ENCODE results near the gene DGLUCY.

Gene DGLUCY

DNA sequence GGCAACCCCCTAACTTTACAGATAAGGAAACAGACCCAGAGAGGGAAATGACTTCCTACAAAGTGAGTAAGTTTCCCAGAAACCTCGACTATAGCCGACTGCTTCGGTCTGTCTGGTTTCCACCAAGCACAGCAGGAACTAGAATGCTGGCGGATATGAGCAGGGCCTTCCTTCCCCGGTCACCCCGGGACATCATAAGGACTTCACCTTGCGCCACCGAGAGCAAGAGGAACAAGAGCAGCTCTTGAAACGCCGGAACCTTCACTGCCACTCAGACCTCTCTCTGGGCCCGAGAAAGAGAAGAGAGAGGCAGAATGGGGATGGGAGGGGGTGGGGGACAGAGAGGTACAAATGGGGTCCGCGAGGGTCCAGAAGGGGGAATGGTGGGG lies 160.0 kb downstream of the DGLUCY start:
- H3K79me2 ChIP-seq (ENCODE audit: insufficient read depth, low read length), result no peaks in the 10 kb centered on the region
- H3K27me3 ChIP-seq (ENCODE audit: insufficient read depth, low read length, poor library complexity, severe bottlenecking), result no peaks in the 10 kb centered on the region
- TF ChIP-seq EZH2phosphoT487 (IDR thresholded peaks at IDR 0.05; ENCODE audit: borderline replicate concordance), result no peak
- TF ChIP-seq, protein P1, sequence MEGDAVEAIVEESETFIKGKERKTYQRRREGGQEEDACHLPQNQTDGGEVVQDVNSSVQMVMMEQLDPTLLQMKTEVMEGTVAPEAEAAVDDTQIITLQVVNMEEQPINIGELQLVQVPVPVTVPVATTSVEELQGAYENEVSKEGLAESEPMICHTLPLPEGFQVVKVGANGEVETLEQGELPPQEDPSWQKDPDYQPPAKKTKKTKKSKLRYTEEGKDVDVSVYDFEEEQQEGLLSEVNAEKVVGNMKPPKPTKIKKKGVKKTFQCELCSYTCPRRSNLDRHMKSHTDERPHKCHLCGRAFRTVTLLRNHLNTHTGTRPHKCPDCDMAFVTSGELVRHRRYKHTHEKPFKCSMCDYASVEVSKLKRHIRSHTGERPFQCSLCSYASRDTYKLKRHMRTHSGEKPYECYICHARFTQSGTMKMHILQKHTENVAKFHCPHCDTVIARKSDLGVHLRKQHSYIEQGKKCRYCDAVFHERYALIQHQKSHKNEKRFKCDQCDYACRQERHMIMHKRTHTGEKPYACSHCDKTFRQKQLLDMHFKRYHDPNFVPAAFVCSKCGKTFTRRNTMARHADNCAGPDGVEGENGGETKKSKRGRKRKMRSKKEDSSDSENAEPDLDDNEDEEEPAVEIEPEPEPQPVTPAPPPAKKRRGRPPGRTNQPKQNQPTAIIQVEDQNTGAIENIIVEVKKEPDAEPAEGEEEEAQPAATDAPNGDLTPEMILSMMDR (conservative IDR thresholded peaks at IDR 0.05; ENCODE audit: low read length), result no peak
- no peaks in the 10 kb centered on the region for H3K9me2 ChIP-seq (replicated peaks; ENCODE audit: low read depth, low read length)
- H2AFZ ChIP-seq (ENCODE audit: low read length), result no peak overlapping the region
- H3F3A ChIP-seq (ENCODE audit: low read depth), result no peaks in the 10 kb centered on the region
- H4K20me1 ChIP-seq (ENCODE audit: insufficient read depth, low read length, poor library complexity, severe bottlenecking), result no peaks in the 10 kb centered on the region
- peaks cover 71% of the 10 kb centered on the region; the same call in 1 of the 2 replicates for H3K36me3 ChIP-seq (ENCODE audit: insufficient read depth, low read length)
- no peaks in the 10 kb centered on the region for H3K9me3 ChIP-seq (ENCODE audit: insufficient read depth, low read depth, low read length)
- no peak overlapping the region for H3K4me2 ChIP-seq (ENCODE audit: low read depth, low read length, poor library complexity, severe bottlenecking)
- no peak overlapping the region for H3K4me3 ChIP-seq (ENCODE audit: low read length, poor library complexity, severe bottlenecking)
- no peak overlapping the region for H3K9ac ChIP-seq (ENCODE audit: low read depth, low read length, poor library complexity, severe bottlenecking)
- no peaks in the 10 kb centered on the region for H3K4me1 ChIP-seq (ENCODE audit: insufficient read depth, low read length, poor library complexity, severe bottlenecking)

DNA sequence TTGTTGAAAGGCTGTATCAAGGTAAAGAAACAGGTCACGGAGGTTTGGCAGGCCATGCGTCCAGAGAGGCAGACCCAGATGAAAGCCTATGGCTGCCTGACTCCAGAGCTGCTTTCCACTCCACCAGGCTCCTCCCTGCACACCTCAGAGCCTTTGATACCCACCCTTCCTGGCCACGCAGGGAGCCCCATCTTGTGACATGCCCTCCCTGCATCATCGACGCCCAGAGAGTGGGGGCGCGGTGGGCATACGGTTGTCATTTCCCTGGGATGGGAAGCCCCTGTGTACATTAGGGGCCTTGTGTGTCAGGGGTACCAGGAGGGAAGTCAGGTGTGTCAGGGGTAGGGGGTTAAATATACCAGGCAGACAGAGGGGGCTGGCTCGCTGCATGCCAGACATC lies 160.9 kb downstream of the DGLUCY start:
- no peaks in the 10 kb centered on the region for H3F3A ChIP-seq (ENCODE audit: low read depth)
- no peaks in the 10 kb centered on the region for H4K20me1 ChIP-seq (ENCODE audit: insufficient read depth, low read length, poor library complexity, severe bottlenecking)
- H3K79me2 ChIP-seq (ENCODE audit: insufficient read depth, low read length), result no peaks in the 10 kb centered on the region
- TF ChIP-seq, protein P1 (conservative IDR thresholded peaks at IDR 0.05; ENCODE audit: low read length), result no peak
- no peak for TF ChIP-seq EZH2phosphoT487 (IDR thresholded peaks at IDR 0.05; ENCODE audit: borderline replicate concordance)
- H3K4me2 ChIP-seq (ENCODE audit: low read depth, low read length, poor library complexity, severe bottlenecking), result no peak overlapping the region
- no peaks in the 10 kb centered on the region for H3K9me2 ChIP-seq (replicated peaks; ENCODE audit: low read depth, low read length)
- no peak overlapping the region for H3K4me3 ChIP-seq (ENCODE audit: low read length, poor library complexity, severe bottlenecking)
- H3K4me1 ChIP-seq (ENCODE audit: insufficient read depth, low read length, poor library complexity, severe bottlenecking), result no peaks in the 10 kb centered on the region
- no peak overlapping the region for H2AFZ ChIP-seq (ENCODE audit: low read length)
- H3K27me3 ChIP-seq (ENCODE audit: insufficient read depth, low read length, poor library complexity, severe bottlenecking), result no peaks in the 10 kb centered on the region
- peaks cover 80% of the 10 kb centered on the region; the same call in 1 of the 2 replicates for H3K36me3 ChIP-seq (ENCODE audit: insufficient read depth, low read length)
- H3K9ac ChIP-seq (ENCODE audit: low read depth, low read length, poor library complexity, severe bottlenecking), result no peak overlapping the region
- H3K9me3 ChIP-seq (ENCODE audit: insufficient read depth, low read depth, low read length), result no peaks in the 10 kb centered on the region
